Right lung (tissue), 5 donors: ENCODE results near the gene ADAM11. TPM values are rescaled to one million over a fixed set of nuclear protein-coding genes. Genes with fewer than 3 reads are reported as not detected.

Source experiments
- DNase-seq, 2 donors: peaks; one replicate each; pipeline ENCODE4 v3.0.0-alpha.2; 2013
- polyA plus RNA-seq, 5 donors: library from polyadenylated mRNA; unstranded; fragments of 120-200 nt; gene quantifications; one replicate each; pipeline versions ENCODE4 v1.2.1 to v1.2.3, GENCODE V29; 2013; ENCODE audit warnings: inconsistent platforms in 1 of 5, low replicate concordance in 1 of 5; ENCODE audit not compliant: insufficient read length in 5 of 5, insufficient read depth in 1 of 5

The ADAM11 gene
- polyA plus RNA-seq, 5 donors = 1.5 to 3.4 (median 2.8) TPM

GRCh38 chr17:44775136-44775837 is 16.5 kb downstream of the ADAM11 start:
- peak; percentile 98 for DNase-seq

- DNase-seq = no peak
Observed at GRCh38 chr17:44775838-44776621, 17.2 kb downstream of the ADAM11 start.

DNA sequence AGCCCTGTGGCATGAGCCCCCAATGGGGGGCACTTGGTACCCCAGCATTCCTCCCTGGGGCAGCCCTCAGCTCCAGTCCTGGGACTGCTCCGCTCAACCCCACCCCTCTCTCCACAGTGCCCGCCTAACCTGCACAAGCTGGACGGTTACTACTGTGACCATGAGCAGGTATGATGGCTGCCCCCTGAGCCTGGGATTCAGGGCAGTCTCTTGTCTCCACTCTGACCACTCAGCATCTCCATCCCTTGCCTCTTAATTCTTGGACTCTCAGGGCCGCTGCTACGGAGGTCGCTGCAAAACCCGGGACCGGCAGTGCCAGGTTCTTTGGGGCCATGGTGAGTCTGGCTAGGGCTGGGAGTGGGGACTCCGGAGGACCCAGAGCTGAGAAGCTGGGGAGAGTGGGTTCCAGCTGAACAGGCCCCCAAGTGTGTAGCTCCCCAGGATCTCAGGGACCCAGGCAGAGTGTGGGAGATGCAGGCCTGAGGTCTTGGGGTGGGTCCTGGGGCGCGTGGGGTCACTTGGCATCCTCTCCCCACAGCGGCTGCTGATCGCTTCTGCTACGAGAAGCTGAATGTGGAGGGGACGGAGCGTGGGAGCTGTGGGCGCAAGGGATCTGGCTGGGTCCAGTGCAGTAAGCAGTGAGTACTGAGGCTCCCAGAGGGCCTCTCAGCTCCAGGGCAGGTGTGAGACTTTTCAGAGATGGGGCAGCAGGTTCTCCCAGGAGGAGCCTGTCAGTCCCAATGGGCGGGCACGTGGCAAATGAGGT is 18.0 kb downstream of the ADAM11 start:
- no peak for DNase-seq

DNA sequence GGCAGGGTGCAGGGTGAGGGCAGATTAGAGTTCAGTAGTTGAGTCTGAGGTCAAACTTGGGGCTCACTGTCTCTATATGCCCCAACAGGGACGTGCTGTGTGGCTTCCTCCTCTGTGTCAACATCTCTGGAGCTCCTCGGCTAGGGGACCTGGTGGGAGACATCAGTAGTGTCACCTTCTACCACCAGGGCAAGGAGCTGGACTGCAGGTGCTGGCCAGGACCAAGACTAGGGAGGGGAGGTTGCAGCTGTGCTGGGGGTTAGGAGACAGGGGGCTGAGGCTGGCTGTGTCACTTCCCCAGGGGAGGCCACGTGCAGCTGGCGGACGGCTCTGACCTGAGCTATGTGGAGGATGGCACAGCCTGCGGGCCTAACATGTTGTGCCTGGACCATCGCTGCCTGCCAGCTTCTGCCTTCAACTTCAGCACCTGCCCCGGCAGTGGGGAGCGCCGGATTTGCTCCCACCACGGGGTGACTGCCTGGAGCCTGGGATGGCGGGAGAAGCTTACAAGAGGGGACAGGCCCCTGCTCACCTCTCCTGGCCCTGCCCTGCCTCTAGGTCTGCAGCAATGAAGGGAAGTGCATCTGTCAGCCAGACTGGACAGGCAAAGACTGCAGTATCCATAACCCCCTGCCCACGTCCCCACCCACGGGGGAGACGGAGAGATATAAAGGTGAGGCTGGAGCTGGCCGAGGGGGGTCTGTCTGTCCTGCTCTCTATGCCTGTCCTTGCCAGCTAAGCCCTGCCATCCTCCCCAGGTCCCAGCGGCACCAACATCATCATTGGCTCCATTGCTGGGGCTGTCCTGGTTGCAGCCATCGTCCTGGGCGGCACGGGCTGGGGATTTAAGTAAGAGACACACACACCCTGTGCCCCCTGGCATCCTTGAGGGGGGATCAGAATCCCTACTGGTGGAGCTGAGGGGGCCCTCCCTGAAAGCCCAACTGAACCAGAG is 18.9 kb downstream of the ADAM11 start:
- DNase-seq = no peak

- no peak for DNase-seq
Observed at GRCh38 chr17:44778656-44779210, 19.9 kb downstream of the ADAM11 start.

GRCh38 chr17:44779211-44780025 is 20.6 kb downstream of the ADAM11 start:
- peak; percentile 76 to 80 for DNase-seq

DNA sequence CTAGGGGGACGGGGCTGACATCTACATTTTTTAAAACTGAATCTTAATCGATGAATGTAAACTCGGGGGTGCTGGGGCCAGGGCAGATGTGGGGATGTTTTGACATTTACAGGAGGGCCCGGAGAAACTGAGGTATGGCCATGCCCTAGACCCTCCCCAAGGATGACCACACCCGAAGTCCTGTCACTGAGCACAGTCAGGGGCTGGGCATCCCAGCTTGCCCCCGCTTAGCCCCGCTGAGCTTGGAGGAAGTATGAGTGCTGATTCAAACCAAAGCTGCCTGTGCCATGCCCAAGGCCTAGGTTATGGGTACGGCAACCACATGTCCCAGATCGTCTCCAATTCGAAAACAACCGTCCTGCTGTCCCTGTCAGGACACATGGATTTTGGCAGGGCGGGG is 21.4 kb downstream of the ADAM11 start:
- DNase-seq = no peak

GRCh38 chr17:44780845-44781480 is 22.2 kb downstream of the ADAM11 start:
- DNase-seq = no peak

DNA sequence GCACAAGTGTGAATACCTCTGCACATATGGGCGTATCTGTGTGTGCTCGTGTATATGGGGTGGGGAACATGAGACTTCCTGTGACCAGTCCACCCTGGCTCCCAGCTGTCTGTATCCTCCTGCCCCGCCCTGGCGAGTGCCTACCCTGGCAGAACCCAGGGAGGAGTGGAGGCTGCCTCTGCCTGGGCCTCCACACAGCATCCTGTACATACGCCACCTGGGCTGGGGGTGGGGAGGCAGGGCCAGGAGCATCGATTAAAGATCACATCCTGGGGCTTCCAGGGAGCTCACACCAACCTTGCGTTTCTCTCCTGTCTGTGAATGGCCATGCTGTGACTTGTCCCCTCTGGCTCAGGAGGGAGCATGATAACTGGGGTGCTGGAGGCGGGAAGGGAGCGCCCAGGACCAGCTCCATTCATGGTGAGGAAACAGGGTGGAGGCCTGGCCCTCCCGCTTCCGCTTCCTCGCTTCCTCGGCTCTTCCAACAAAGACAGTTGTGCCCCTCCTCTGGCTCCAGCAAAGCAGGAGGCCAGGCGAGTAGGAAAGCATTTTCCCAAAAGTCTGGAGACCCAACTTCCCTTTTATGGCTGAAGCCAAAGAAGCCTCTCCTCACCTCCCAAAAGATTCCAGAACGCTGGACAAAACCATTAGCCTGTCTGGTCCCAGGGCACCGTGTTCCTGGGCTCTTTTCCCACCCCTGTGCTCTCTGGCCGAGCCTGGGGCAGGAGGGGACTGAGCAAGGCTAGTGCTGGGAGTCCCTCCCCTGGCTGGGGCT is 22.9 kb downstream of the ADAM11 start:
- no peak for DNase-seq

GRCh38 chr17:44782326-44782850 is 23.6 kb downstream of the ADAM11 start:
- no peak for DNase-seq

GRCh38 chr17:44785921-44786320 is 27.1 kb downstream of the ADAM11 start:
- no peak for DNase-seq

- DNase-seq = no peak
Observed at GRCh38 chr17:44786551-44787081, 27.8 kb downstream of the ADAM11 start.

DNA sequence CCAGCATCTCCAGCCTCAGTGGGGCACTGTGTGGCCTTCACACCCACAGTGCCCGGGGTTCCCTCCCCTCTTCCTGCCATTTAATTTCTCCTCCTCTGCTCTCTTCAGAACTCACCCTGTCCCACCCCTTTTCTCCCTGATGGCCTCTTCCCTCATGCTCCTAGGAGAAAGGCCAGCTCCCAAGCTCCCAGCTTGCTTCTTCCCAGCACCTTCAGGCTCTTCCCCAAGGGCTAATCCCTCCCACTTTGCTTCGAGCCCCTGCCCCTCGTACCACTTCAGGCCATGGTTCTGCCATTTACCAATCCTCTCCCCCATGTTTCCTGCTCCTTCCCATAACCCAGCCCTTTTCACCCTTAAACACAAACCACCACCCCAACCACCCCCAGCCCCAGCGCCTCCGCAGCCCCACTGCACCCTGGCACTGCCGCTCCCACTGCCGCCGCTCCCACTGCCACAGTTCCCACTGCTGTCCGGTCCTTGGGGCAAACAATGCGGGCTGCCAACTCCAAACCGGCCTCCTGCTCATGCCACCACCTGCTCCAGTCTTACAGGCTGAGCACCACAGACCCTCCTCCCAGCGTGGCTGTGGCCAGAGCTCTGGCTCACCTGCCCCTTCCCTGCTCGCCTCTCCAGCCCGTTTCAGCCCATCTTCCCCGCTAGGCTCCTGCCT is 28.6 kb downstream of the ADAM11 start:
- no peak for DNase-seq

DNA sequence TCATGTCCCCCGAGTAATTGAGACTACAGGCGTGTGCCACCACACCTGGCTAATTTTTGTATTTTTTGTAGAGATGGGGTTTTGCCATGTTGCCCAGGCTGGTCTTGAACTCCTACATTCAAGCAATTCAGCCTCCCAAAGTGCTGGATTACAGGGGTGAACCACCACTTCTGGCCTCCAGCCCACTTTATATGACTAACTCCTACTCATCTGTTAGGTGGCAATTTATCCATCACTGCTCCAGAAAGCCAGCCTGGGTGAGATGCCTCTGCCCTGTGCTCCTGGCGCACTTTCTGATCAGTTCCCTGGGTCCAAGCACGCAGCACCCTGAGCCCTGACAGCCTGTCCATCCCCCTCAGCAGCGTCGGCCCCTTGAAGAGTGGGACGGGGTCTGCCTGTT is 29.4 kb downstream of the ADAM11 start:
- DNase-seq = no peak

- DNase-seq = no peak
Observed at GRCh38 chr17:44792276-44792675, 33.5 kb downstream of the ADAM11 start.

DNA sequence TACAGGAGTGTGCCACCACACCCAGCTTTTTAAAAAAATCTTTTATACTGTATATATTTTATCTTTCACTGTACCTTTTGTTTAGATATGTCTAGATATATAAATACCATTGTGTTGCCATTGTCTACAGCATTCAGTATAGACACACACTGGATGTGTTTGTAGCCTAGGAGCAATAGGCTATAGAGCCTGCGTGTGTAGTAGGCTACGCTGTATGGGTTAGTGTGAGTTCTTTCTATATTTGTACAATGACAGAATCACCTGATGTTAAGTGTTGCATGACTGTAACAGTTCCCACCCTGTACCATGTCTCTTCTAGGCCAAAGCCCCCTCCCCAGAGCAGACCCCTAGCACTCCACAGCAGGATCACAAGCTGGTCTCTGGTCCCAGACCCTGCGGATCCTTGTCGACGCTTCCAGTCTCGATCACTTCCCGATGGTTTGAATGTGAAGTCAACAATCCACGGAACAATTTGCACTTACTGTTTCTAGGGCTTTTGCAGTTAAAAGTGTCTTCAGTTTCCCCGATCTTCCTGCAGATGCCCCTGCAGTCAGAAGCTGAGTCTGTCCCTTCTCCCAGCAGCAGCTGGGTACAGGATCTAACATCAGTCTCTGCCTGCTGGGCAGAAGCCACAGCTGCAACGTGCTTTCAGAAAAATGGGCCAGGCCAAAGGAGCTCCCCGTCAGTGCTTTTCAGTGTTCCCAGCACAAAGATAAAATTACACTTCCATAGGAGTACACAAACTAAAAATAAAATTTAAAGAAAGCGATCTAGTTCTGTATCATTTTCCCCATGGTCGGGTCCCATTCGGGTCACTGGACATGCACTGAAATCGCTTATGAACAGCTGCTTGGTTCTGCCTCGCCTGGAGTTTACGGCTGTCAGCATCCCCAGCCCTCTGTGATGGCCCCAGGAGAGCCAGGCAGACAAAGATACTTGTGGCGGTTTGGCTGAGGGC is 35.4 kb downstream of the ADAM11 start:
- DNase-seq = no peak
